Fibroblast of the aortic adventitia (primary cell): ENCODE results near the gene LMBR1. TPM values are rescaled to one million over a fixed set of nuclear protein-coding genes. Genes with fewer than 3 reads are reported as not detected.

Experiments used
- DNase-seq: peaks from one replicate; pipeline ENCODE4 v3.0.0-alpha.2; 2010; ENCODE audit warnings: low read depth
- H3K4me3 ChIP-seq: 2 replicates; pipeline ENCODE4 v1.5.1; 2011; ENCODE audit warnings: low read depth, mild to moderate bottlenecking, control low read depth, low read length, moderate library complexity
- total RNA-seq: library from RNA; depleted of rRNA; stranded (reverse); fragments of >200 nt; gene quantifications from 2 replicates; pipeline ENCODE4 v1.2.3, GENCODE V29; 2012; ENCODE audit warnings: low replicate concordance
- TF ChIP-seq, protein P1 (sequence below): IDR thresholded peaks from 2 replicates; pipeline ENCODE4 v1.5.1; 2011; ENCODE audit warnings: mild to moderate bottlenecking, low read length, control low read depth, inconsistent platforms; ENCODE audit not compliant: insufficient read depth

LMBR1 gene
- total RNA-seq, 1 donor, result 45.3 TPM

- H3K4me3 ChIP-seq, result no peak overlapping the region
- TF ChIP-seq, protein P1, sequence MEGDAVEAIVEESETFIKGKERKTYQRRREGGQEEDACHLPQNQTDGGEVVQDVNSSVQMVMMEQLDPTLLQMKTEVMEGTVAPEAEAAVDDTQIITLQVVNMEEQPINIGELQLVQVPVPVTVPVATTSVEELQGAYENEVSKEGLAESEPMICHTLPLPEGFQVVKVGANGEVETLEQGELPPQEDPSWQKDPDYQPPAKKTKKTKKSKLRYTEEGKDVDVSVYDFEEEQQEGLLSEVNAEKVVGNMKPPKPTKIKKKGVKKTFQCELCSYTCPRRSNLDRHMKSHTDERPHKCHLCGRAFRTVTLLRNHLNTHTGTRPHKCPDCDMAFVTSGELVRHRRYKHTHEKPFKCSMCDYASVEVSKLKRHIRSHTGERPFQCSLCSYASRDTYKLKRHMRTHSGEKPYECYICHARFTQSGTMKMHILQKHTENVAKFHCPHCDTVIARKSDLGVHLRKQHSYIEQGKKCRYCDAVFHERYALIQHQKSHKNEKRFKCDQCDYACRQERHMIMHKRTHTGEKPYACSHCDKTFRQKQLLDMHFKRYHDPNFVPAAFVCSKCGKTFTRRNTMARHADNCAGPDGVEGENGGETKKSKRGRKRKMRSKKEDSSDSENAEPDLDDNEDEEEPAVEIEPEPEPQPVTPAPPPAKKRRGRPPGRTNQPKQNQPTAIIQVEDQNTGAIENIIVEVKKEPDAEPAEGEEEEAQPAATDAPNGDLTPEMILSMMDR, result no peak
- no peak for DNase-seq
Measured at GRCh38 chr7:156746891-156747290, 146.1 kb downstream of the LMBR1 start.

- H3K4me3 ChIP-seq, result no peak overlapping the region
- TF ChIP-seq, protein P1, result no peak
- no peak for DNase-seq
Measured at GRCh38 chr7:156739596-156739995, 153.4 kb downstream of the LMBR1 start.

- DNase-seq, result no peak
- TF ChIP-seq, protein P1, result no peak
- no peak overlapping the region for H3K4me3 ChIP-seq
Measured at GRCh38 chr7:156735851-156736250, 157.1 kb downstream of the LMBR1 start.

- no peak for DNase-seq
- H3K4me3 ChIP-seq, result no peak overlapping the region
- TF ChIP-seq, protein P1, result no peak
Measured at GRCh38 chr7:156733638-156734037, 159.3 kb downstream of the LMBR1 start.

- TF ChIP-seq, protein P1, result no peak
- no peak overlapping the region for H3K4me3 ChIP-seq
- no peak for DNase-seq
Measured at GRCh38 chr7:156732091-156732625, 160.8 kb downstream of the LMBR1 start.

DNA sequence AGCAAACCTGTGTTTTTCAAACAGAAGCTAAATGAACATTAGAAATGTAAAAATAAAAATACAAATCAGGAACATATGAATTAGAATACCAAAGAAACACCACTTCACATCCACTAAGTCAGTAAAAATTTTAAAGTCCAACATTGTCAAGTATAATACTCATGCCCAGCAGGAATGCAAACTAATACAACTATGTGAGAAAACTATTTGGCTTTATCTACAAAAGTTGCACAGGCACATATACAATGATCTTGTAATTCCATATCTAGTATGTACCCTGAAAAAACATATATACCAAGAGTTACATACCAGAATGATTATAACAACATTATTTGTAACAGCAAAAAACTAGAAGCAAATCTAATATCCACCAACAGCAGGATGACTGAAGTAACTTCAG is 161.3 kb downstream of the LMBR1 start:
- DNase-seq, result peak; percentile 32
- TF ChIP-seq, protein P1, result no peak
- no peak overlapping the region for H3K4me3 ChIP-seq

DNA sequence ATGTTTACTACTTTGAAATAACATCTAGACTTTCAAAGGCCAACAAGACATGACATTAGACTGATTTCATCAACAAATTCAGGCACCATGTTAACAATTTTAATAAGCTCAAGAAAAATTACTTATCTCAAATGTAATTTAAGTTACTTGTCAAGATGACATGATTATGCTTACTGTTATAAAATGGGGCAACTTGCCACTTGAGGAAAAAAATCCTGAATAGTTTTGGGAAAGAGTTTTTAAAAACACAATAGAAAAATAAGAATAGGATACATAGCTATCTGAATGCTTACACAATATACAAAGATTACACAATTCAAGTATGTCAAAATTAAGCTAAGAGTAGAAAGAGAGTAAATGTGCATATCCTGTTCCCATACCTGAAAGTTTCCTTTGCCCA is 167.0 kb downstream of the LMBR1 start:
- TF ChIP-seq, protein P1, result no peak
- H3K4me3 ChIP-seq, result no peak overlapping the region
- DNase-seq, result peak; percentile 40
